HG03139 (cell line): Measurements from ENCODE around the gene PKHD1.
"Not testable (repeated sequence)": the region's sequence is repeated elsewhere in the genome, so short reads cannot be mapped to it uniquely, and the experiment has no call there.

ENCODE experiments used
- ATAC-seq: cut with Tn5 transposase; IDR thresholded peaks from one replicate; pipeline ENCODE4 v1.9.1; 2021; ENCODE audit not compliant: unreplicated experiment

Gene PKHD1

GRCh38 chr6:51865996-51866395, 221.4 kb downstream of the PKHD1 start:
- no peak for ATAC-seq

DNA sequence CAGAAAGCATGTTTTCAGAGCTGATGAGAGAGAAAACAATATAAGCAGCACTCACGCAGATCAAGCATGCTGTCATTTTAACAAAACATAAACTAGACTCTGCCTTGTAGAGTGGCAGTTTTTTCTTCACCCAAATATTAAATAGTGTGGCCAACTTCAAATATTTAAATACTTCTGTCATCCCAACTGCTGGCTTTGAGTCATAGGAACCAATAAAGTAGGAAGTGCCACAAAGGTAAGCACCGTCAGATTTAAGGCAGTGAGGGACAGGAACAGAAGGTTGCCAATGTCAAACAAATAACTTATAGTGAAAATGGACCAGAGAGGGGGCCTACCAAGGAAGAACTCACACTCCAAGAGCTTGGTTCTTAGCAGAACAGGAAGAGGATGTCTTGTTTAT, 222.2 kb downstream of the PKHD1 start:
- ATAC-seq = no peak

DNA sequence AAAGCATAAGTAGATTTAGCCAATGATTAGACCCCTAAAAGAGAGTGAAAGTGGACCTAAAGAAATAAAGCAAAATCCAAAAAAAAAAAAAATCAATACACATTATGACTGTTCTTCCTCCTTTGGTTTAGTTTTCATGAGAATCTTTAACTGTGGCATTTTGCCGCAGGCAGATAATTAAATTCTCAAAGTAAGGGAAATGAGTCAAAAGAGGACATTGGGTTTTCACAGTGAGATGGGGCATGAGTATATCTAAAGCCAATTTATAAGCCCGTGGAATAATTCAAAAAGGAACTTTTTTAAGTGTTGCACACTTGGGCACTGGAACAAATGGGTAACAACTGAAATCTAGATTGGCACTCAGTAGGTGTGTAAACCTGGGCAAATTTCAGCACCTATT, 230.3 kb downstream of the PKHD1 start:
- no peak for ATAC-seq

DNA sequence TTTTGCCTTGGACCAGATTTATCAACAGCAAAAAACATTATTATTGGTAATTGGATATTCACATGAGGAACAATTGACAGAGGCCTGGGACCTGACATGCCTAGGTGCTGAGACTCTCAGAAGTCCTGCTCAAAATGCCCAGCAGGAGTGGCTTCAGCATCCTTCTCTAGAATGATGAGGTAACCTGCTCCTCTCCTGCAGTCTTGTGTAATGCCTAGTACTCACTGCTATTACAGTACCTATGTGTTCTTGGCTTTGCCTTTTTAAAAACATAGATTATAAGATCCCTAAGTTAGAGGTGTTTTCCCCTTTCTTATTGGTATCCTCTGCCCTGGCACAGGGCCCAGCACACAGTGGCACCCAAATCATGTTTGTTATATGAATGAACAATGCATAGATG, 230.9 kb downstream of the PKHD1 start:
- ATAC-seq = no peak

GRCh38 chr6:51855310-51856082, 231.9 kb downstream of the PKHD1 start:
- ATAC-seq = peak; percentile 81

- ATAC-seq = no peak
Measured at GRCh38 chr6:51854876-51855275, 232.5 kb downstream of the PKHD1 start.

GRCh38 chr6:51854347-51854746, 233.1 kb downstream of the PKHD1 start:
- ATAC-seq = no peak

- ATAC-seq = not testable (repeated sequence)
Measured at GRCh38 chr6:51853109-51853508, 234.3 kb downstream of the PKHD1 start.

- ATAC-seq = no peak
Measured at GRCh38 chr6:51846531-51846930, 240.9 kb downstream of the PKHD1 start.

DNA sequence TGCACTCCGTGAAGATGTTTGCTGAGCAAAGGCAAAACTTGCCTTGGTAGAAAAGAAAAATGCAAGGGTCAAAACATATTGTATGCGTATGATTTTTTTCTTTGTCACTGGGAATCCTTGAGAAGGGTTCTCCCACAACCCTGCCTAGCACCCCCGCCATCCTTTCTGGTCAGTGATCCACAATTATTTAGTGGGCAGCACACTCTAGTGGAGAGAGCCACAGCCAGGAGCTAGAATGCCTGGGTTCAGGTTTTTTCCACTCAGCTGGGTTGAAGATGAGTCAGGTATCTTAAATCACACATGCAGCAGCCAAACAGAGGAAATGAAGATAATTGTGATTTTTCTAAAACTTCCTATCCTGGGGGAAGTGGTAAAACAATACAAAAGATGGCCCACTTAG, 243.1 kb downstream of the PKHD1 start:
- ATAC-seq = no peak

- ATAC-seq = no peak
Measured at GRCh38 chr6:51843456-51844056, 243.9 kb downstream of the PKHD1 start.

GRCh38 chr6:51842804-51843378, 244.5 kb downstream of the PKHD1 start:
- no peak for ATAC-seq

- no peak for ATAC-seq
Measured at GRCh38 chr6:51842061-51842803, 245.2 kb downstream of the PKHD1 start.

DNA sequence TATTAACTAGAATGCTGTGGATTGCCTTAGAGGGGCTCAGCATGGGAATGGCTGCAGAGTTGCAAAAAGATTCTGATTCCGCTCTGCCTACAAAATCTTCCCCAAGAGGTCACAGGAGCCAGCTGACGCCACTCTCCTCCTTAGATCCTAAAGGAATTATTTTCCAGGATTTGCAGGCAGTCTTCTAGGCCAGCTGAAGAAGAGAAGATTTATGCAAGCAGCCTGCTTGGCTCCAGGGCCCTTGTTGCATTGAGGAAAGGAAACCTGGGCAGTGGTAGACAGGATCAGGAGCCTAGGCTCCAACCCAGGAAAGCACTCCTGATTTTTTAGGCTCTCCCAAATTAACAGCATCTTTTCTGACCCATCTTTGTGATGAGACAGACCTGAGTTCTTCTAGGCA, 245.8 kb downstream of the PKHD1 start:
- ATAC-seq = no peak

- ATAC-seq = no peak
Measured at GRCh38 chr6:51839726-51840374, 247.6 kb downstream of the PKHD1 start.

DNA sequence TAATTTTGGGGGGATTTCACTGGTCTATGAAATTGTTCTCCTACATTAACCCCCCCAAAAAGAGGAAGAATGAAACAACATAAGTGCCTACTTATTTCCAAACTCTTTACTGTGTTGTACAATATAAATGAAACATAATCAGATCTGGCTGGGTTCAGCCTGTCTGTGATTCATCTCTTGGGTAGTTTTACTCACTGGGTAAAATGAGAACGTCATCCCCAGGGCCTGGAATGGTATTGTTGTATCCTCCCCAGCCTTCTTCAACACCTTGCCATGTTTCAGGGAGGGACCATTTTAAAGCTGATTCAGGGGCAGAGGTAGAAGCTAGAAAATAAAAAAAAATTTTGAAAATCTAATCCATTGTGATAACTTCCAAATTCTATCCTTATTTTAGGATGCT, 256.7 kb downstream of the PKHD1 start:
- ATAC-seq = no peak

DNA sequence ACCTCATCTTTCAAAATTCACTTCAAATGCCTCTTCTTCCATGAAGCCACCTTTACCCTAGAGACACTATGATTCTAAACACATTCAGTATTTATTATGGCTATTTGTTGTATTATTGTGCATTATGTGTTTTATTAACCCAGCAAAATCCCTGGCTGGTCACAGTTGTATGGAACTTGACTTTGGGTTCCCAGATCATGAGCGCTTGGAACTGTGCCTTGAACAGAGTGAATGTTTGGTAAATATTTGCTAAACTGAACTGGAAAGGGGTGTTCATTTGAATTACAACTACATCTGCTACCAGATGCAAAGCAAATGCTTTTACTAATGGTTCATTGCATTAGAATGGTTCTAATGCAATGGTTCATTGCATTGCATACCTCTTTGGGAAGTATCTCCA, 259.8 kb downstream of the PKHD1 start:
- ATAC-seq = no peak

DNA sequence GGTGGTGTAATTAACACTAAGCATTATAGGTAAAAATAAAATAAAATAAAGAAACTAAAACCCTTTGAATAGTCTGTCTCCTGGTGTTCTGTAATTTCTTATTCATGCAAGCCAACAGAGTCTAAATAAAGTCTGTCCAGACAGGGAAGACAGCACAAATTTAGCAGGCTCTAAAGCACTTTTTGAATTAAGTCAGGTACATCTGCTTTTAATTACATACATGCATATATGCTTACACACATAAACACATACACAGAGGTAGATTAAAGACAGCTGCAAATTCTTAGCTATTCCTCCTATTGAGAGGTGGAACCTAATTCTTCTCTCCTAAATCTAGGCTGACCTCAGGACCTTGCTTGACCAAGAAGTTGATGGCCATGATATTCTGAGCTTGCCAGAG, 262.5 kb downstream of the PKHD1 start:
- ATAC-seq = no peak

DNA sequence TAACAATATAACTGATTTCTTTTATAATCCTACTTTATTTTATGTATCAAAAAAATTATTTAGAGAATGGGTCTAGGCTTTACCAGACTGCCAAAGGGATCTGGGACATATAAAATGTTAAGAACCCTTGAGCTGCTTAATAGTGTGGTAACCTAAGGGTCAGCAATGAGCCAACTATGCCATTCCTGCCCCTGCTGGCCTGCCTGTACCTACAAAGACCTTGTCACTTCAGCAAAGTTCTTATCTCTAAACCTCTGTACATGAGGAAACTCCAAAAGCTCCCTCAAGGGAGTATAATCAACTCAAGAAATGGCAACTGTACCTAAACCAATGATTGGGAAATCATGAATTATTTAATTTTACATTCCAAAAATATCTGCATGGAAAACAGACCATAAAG, 266.9 kb downstream of the PKHD1 start:
- ATAC-seq = no peak

DNA sequence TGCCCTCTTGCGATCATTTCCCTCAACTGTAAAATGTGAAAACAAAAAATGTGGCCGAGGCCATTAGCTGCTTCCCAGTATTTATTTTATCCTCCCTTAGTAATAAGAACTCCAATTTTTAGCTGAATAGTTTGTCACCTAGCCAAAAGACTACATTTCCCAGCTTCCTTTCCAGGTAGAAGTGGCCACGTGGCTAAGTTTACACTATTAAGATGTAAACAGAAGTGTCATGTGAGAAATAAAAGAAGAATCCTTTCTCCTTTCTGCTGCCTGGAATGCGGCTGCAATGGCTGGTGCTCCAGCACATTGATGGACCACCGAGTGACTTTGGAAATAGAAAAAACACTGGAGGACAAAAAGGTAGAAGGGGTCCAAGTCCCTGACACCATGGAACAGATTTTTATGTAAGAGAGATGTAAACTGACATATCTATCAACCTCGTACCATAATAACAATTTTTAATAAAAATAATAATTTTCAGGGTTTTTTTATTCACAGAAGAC, 268.8 kb downstream of the PKHD1 start:
- no peak for ATAC-seq

- ATAC-seq = no peak
Measured at GRCh38 chr6:51817832-51818231, 269.6 kb downstream of the PKHD1 start.
